Measurements from ENCODE around the gene GUSB. TPM values are rescaled to one million over a fixed set of nuclear protein-coding genes. Genes with fewer than 3 reads are reported as not detected.

GUSB gene
- total and polyA plus RNA-seq, 9 of the 15 experiments (the other 6 are each of a cell fraction or from before 2014, with no cell fraction given): 22.7 to 102 (median 60.1) TPM

DNA sequence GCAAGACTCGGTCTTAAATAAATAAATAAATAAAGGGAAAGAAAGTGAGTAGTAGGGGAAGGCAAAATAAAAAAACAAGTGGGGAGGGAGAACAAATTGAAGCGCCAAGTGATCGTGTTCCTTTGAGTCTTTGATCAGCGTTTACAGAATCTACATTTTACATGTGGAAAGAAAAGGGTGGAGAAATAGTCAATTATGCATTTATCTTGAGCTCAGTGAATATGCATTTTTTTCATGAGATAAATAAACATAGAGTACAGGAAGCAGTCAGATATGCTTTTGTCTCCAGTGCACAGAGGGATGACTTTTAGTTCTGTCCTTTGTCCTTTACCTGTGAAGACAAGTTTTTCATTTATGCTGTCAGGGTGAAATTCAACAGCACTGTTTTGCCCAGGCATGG lies 6.1 kb upstream of the GUSB start (continued):
- TF ChIP-seq, protein P1, sequence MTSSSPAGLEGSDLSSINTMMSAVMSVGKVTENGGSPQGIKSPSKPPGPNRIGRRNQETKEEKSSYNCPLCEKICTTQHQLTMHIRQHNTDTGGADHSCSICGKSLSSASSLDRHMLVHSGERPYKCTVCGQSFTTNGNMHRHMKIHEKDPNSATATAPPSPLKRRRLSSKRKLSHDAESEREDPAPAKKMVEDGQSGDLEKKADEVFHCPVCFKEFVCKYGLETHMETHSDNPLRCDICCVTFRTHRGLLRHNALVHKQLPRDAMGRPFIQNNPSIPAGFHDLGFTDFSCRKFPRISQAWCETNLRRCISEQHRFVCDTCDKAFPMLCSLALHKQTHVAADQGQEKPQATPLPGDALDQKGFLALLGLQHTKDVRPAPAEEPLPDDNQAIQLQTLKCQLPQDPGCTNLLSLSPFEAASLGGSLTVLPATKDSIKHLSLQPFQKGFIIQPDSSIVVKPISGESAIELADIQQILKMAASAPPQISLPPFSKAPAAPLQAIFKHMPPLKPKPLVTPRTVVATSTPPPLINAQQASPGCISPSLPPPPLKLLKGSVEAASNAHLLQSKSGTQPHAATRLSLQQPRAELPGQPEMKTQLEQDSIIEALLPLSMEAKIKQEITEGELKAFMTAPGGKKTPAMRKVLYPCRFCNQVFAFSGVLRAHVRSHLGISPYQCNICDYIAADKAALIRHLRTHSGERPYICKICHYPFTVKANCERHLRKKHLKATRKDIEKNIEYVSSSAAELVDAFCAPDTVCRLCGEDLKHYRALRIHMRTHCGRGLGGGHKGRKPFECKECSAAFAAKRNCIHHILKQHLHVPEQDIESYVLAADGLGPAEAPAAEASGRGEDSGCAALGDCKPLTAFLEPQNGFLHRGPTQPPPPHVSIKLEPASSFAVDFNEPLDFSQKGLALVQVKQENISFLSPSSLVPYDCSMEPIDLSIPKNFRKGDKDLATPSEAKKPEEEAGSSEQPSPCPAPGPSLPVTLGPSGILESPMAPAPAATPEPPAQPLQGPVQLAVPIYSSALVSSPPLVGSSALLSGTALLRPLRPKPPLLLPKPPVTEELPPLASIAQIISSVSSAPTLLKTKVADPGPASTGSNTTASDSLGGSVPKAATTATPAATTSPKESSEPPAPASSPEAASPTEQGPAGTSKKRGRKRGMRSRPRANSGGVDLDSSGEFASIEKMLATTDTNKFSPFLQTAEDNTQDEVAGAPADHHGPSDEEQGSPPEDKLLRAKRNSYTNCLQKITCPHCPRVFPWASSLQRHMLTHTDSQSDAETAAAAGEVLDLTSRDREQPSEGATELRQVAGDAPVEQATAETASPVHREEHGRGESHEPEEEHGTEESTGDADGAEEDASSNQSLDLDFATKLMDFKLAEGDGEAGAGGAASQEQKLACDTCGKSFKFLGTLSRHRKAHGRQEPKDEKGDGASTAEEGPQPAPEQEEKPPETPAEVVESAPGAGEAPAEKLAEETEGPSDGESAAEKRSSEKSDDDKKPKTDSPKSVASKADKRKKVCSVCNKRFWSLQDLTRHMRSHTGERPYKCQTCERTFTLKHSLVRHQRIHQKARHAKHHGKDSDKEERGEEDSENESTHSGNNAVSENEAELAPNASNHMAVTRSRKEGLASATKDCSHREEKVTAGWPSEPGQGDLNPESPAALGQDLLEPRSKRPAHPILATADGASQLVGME (CRISPR knock-in tag; IDR thresholded peaks at IDR 0.05): no peak
- TF ChIP-seq TCF3 (CRISPR knock-in tag; IDR thresholded peaks at IDR 0.05) (peak; percentile 56), ARNT (IDR thresholded peaks at IDR 0.05) (no peak), KDM2B (CRISPR knock-in tag; IDR thresholded peaks at IDR 0.05) (no peak), GABPB2 (CRISPR knock-in tag; conservative IDR thresholded peaks at IDR 0.05) (no peak), ZSCAN29 (IDR thresholded peaks at IDR 0.05) (no peak), HDAC2 (IDR thresholded peaks at IDR 0.05) (0 out of 2 replicates have a peak, but pooled peaks have one; percentile 5), CBX3 (IDR thresholded peaks at IDR 0.05; ENCODE audit: borderline replicate concordance in 1 of 2, low read length in 2 of 2) (no peak), FOXK1 (CRISPR knock-in tag; IDR thresholded peaks at IDR 0.05; ENCODE audit: borderline replicate concordance) (no peak), BCL6 (CRISPR knock-in tag; IDR thresholded peaks at IDR 0.05) (no peak), NR2F6 (CRISPR knock-in tag; IDR thresholded peaks at IDR 0.05) (no peak), CREM (IDR thresholded peaks at IDR 0.05; ENCODE audit: low read depth) (no peak), MCM3 (IDR thresholded peaks at IDR 0.05) (no peak)
- TF ChIP-seq, protein P2, sequence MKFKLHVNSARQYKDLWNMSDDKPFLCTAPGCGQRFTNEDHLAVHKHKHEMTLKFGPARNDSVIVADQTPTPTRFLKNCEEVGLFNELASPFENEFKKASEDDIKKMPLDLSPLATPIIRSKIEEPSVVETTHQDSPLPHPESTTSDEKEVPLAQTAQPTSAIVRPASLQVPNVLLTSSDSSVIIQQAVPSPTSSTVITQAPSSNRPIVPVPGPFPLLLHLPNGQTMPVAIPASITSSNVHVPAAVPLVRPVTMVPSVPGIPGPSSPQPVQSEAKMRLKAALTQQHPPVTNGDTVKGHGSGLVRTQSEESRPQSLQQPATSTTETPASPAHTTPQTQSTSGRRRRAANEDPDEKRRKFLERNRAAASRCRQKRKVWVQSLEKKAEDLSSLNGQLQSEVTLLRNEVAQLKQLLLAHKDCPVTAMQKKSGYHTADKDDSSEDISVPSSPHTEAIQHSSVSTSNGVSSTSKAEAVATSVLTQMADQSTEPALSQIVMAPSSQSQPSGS (CRISPR knock-in tag; IDR thresholded peaks at IDR 0.05): no peak
- TF ChIP-seq, protein P3, sequence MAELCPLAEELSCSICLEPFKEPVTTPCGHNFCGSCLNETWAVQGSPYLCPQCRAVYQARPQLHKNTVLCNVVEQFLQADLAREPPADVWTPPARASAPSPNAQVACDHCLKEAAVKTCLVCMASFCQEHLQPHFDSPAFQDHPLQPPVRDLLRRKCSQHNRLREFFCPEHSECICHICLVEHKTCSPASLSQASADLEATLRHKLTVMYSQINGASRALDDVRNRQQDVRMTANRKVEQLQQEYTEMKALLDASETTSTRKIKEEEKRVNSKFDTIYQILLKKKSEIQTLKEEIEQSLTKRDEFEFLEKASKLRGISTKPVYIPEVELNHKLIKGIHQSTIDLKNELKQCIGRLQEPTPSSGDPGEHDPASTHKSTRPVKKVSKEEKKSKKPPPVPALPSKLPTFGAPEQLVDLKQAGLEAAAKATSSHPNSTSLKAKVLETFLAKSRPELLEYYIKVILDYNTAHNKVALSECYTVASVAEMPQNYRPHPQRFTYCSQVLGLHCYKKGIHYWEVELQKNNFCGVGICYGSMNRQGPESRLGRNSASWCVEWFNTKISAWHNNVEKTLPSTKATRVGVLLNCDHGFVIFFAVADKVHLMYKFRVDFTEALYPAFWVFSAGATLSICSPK (IDR thresholded peaks at IDR 0.05; ENCODE audit: borderline replicate concordance): no peak
- TF ChIP-seq, protein P4, sequence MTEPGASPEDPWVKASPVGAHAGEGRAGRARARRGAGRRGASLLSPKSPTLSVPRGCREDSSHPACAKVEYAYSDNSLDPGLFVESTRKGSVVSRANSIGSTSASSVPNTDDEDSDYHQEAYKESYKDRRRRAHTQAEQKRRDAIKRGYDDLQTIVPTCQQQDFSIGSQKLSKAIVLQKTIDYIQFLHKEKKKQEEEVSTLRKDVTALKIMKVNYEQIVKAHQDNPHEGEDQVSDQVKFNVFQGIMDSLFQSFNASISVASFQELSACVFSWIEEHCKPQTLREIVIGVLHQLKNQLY (CRISPR knock-in tag; conservative IDR thresholded peaks at IDR 0.05): no peak
- TF ChIP-seq, protein P5, sequence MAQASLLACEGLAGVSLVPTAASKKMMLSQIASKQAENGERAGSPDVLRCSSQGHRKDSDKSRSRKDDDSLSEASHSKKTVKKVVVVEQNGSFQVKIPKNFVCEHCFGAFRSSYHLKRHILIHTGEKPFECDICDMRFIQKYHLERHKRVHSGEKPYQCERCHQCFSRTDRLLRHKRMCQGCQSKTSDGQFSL (CRISPR knock-in tag; IDR thresholded peaks at IDR 0.05): no peak
- TF ChIP-seq, protein P5 (tag; IDR thresholded peaks at IDR 0.05): no peak

Data from K562 (cell line).